GM21737 (cell line): ENCODE measurements around the gene CSMD2.

Experiments used
- ATAC-seq: cut with Tn5 transposase; IDR thresholded peaks from one replicate; pipeline ENCODE4 v1.9.1; 2021; ENCODE audit warnings: mild to moderate bottlenecking, moderate library complexity; ENCODE audit not compliant: unreplicated experiment

Gene CSMD2

GRCh38 chr1:33623811-33624210, 541.2 kb downstream of the CSMD2 start:
- ATAC-seq: no peak

DNA sequence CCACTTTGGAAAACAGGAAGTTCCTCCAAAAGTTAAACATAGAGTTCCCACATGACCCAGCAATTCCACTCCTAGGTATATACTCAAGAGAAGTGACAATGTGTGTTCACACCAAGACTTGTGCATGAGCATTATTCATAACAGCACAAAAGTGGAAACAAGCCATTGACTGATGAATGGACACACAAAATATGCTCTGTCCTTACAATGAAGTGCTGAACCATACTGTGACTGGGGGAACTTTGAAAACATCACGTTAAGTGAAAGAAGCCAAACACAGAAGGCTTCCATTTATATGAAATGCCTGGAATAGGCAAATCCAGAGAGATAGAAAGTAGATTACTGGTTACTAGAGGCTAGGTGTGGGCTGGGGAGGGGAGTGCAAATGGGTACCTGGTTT, 542.3 kb downstream of the CSMD2 start:
- no peak for ATAC-seq

DNA sequence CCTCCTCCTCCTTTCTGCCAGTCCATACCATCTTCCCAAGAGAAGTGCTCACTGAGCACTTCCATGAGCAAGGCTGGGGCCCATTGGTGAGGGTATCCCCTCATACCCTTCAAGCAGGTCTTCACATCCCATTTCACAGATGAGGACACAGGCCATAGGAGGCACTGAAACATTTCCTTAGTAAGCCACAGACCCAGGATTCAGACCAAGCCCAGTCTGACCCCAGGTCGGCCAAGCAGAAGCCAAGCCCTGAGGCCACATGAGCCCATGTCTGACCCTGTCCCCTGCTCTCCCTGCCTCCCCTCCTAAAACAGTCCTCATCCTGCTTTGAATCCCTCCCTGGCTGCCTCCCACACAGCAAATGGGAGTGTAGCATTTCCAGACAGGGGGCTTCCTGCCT, 546.4 kb downstream of the CSMD2 start:
- ATAC-seq: no peak

DNA sequence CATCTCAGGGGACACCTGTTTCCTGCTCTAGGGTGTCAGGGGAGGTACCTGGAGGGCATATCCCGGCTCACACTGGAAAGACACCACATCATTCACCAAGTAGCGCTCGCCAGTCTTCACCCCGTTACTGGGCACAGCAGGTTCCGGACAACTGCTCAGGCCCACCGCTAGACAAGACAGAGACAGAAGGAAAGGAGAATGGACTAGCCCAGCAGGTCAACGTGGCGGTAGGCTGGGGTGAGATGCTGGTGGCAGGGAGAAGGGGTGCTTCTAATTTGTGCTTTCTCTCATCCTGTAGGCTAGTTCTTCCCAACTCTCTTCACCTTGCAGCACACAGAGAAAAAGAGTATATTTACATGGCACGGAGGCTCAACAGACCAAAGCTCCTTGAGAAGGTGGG, 547.6 kb downstream of the CSMD2 start:
- no peak for ATAC-seq

DNA sequence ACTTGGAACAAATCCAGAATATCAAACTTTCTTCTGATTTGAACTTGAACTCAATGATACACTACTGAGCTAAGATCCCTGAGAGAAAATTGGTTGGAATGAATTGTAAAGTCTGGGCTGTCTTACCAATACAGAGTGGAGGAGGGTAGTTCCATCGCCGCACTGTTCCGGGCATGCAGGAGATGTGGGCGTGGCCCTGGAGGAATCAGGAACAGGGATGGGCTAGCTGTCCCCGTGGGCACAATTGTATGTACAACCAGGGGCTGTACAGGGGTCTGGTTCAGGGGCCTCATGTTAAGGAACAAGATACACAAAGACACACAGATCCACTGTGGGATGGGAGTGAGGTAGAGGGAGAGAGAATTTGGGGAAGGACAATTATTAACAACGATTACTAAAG, 548.2 kb downstream of the CSMD2 start:
- no peak for ATAC-seq

DNA sequence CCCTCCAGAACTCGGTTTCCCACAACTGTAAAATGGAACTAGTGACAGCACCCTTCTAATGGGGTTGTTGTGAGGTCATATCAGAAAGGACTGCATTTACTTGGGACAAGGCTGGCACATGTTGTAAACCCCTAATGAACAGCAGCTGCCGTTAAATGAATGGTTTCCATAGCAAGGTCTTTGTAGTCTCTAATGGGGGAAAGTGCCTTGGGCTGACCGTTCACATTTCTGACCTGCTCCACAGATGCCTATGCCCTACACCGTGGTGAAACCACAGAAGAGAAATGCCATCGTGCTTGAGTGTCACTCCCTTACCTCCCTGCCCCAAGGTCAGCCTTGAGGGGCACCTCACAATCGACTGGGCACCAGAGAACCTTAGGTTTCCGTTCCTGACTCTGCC, 549.5 kb downstream of the CSMD2 start:
- no peak for ATAC-seq

DNA sequence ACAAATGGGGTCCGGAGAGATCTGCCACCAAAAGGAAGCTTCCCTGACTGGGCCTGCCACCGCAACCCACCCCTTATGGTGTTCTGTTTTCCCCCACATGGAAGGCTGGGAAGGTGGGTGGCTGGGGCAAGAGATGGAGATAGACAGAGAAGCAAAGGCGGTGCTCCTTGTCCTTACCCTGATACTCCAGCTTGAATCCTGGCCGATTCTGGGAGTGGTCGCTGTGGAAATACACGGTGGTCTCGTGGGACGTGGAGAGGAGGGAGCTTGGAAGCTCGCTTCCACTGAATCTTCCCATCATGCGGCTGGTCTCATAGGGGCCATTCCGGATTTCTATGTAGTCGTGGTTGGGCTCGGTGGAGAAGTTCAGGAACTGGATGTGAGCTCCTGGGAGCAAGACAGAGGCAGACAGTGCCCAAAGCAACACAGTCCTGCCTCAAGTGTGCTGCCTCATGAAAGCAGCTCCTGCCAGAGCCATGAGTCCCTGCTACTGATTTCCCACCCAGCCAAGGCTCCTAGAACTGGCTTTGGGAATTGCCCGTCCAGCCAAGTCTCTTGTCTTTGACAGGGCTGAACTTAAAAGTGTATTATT, 554.1 kb downstream of the CSMD2 start:
- no peak for ATAC-seq

DNA sequence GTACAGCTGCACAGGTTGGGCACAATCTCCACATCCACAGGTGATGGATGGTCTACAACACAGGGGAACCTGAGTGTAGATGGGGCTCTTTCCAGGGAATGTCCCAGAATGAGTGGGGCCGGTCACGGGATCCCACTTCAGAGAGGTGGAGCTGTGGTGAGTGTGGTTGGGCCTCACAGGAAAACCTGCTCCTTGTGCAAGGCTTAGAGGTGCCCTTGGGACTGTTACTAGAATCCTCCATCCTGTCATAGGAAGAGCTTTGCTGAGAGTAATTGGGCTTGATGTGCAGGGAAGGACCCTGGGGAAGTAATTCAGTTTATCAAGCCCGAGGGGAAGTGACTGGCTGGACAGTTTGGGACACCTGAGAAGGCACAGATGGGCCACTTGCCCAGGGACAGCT, 554.6 kb downstream of the CSMD2 start:
- no peak for ATAC-seq

- no peak for ATAC-seq
Measured at GRCh38 chr1:33609739-33610138, 555.3 kb downstream of the CSMD2 start.

- no peak for ATAC-seq
Measured at GRCh38 chr1:33608825-33609400, 556.1 kb downstream of the CSMD2 start.

- ATAC-seq: no peak
Measured at GRCh38 chr1:33607444-33608005, 557.5 kb downstream of the CSMD2 start.

GRCh38 chr1:33606272-33606671, 558.8 kb downstream of the CSMD2 start:
- ATAC-seq: no peak

DNA sequence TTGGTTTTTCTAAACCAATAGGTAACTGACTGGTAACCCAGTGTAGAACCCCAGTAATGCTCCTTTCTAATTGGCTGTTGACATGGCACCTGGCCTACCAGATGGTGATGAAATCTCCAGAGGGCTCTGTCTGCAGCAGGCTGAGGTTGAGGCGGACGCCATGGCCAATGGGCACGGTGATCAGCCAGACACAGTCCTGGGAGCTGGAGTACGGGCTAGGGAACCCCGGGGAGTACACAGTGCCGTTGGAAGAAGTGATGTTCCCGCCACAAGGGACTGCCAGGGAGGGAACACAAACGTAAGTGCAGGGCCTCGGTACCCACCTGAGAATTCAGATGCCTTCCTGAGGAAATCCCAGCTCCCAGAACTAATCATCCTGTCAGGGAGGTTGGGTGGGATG, 562.8 kb downstream of the CSMD2 start:
- ATAC-seq: no peak

GRCh38 chr1:33601751-33602150, 563.3 kb downstream of the CSMD2 start:
- ATAC-seq: no peak

GRCh38 chr1:33599516-33600115, 565.4 kb downstream of the CSMD2 start:
- no peak for ATAC-seq

DNA sequence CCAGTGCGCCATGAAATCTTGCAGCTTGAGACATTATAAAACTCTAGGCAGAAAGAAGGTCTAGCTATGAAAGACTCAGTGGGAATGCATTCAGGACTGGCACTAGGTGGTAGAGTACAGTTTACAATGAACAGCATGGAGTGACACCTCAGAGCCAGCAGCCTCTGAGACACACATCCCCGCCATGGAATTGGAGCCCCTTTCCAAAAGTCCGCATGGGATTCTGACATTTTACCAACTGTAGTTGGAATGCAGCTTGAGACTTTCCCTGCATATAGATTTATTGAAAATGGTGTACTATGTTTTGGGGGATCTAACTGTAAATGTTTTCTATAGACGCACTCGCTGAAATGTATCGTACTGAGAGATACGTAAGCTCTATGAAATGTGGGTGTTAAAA, 576.3 kb downstream of the CSMD2 start:
- no peak for ATAC-seq

DNA sequence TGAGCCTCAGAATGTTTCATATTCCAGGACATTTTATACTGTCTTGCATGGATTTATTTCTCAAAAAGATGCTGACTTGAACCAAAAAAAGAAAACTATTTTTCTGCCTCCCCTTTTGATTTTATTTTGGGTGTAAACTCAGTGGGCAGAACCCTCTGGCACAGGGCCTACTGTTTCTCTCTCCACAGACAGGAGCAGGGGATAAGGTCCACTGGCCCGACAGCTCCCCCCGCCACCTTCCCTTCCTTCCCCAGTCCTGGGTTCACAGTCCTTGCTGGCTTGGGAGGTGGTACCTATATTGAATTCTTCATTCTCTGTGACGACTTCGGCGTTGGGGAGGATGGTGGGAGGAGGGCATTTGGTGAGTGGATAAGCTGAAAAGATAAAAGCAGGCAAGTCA, 578.2 kb downstream of the CSMD2 start:
- ATAC-seq: no peak

GRCh38 chr1:33586106-33586505, 578.9 kb downstream of the CSMD2 start:
- no peak for ATAC-seq

DNA sequence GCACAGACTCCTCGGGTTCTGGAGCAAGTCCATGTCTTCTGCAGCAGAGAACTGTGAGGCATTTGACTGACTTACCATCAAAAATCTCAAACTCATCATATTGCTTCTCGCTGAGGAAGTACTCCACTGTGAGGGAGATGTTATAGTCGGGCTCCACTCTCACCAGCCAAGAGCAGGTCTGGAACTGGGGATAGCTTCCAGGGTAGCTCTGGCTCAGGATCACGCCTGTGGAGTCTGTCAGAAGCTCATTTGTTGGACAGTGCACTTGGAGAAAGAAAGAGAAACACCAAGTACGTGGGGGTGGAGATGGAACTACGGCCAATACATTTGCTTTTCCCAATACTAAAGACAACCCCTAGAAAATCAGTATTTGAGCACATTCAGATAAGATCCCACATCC, 581.5 kb downstream of the CSMD2 start:
- ATAC-seq: no peak

DNA sequence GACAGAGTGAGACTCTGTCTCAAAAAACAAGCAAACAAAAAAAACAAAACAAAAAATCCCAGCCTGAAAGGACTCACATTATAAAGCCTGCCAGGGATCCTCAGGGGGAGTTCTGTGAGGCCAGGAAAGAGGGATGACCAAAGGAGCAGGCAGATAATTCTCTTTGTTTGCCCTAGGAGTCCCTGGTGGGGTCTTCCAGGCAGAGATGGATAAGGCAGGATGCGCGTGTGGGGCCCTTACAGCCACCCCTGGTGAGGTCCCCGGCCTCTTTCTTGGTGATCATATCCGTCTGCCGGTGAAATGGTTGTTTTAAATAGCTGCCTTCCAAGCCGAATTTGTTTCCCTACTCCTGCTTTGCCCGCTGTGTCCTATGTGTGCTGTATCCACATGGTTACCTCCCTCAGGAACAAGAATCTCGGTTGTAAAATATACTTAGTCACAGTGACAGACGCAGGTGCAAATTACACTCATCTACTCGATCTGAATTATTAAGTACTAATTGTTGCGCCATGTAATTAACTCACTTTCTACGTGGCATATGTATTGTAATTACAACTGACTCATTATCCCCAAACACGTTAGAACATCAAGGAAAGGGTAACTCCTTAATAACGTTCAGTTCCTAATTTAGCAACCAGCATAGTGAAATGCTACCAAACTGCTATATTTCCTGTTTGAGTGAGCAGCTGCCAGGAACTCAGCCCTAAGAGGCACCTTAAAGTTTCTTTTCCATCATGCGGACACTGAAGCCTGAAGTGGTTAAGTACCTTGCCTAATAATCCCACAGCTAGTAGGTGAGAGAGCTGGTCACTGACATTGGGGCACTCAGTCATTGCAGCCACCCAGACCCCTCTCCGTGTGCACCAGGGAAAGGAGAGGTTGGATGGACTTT, 586.2 kb downstream of the CSMD2 start:
- ATAC-seq: no peak

DNA sequence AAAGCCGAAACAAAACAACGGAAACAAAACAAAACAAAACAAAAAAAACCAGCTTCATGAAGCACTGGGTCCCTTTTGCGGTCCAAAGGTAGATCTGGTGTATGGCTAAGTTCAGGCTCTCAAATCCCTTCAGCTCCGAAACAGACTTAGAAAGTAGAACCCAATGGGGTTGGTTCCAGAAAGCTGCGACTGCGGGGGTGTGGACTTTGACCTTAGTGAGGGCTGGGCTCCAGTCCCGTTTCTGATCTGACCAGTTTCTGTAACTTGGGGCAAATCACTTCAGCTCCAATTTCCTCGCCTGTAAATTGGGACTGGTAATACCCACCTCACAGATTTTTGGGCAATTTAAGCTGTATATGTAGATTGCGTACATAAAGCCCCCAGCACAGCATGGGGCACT, 587.4 kb downstream of the CSMD2 start:
- ATAC-seq: no peak
